Renal pelvis (tissue), 4 donors: ENCODE measurements around the gene NXPE3. TPM values are rescaled to one million over a fixed set of nuclear protein-coding genes. Genes with fewer than 3 reads are reported as not detected.
A peak's percentile ranks its signal among the peaks of the same experiment; 100 is the strongest.

ENCODE experiments used
- DNase-seq: peaks from one replicate; pipeline ENCODE4 v3.0.0-alpha.2; 2013
- polyA plus RNA-seq, 3 donors: library from polyadenylated mRNA; unstranded; fragments of 120-200 nt; gene quantifications; one replicate each; pipeline ENCODE4 v1.2.1, GENCODE V29; 2013; ENCODE audit not compliant: insufficient read length in 3 of 3

The NXPE3 gene
- polyA plus RNA-seq, 3 donors: 6.4 to 7.5 (median 7.1) TPM

GRCh38 chr3:101827211-101828174 is 48.5 kb downstream of the NXPE3 start:
- DNase-seq: peak; percentile 80

- DNase-seq: no peak
These were observed 49.3 kb downstream of the NXPE3 start for GRCh38 chr3:101828276-101828675.

- no peak for DNase-seq
These were observed 49.9 kb downstream of the NXPE3 start for GRCh38 chr3:101828691-101829436.

- DNase-seq: no peak
These were observed 50.4 kb downstream of the NXPE3 start for GRCh38 chr3:101829437-101829830.

GRCh38 chr3:101829874-101830273 is 50.9 kb downstream of the NXPE3 start:
- DNase-seq: no peak

- no peak for DNase-seq
These were observed 54.5 kb downstream of the NXPE3 start for GRCh38 chr3:101833446-101833974.

- no peak for DNase-seq
These were observed 56.7 kb downstream of the NXPE3 start for GRCh38 chr3:101835676-101836075.

- no peak for DNase-seq
These were observed 57.1 kb downstream of the NXPE3 start for GRCh38 chr3:101836160-101836559.

- no peak for DNase-seq
These were observed 57.9 kb downstream of the NXPE3 start for GRCh38 chr3:101836652-101837598.

GRCh38 chr3:101838691-101839090 is 59.7 kb downstream of the NXPE3 start:
- no peak for DNase-seq

GRCh38 chr3:101840066-101840465 is 61.1 kb downstream of the NXPE3 start:
- DNase-seq: no peak

- no peak for DNase-seq
These were observed 63.4 kb downstream of the NXPE3 start for GRCh38 chr3:101842245-101842934.

- DNase-seq: no peak
These were observed 63.9 kb downstream of the NXPE3 start for GRCh38 chr3:101842935-101843330.

GRCh38 chr3:101845425-101845824 is 66.4 kb downstream of the NXPE3 start:
- no peak for DNase-seq

GRCh38 chr3:101846709-101847108 is 67.7 kb downstream of the NXPE3 start:
- DNase-seq: no peak

GRCh38 chr3:101847328-101847727 is 68.3 kb downstream of the NXPE3 start:
- DNase-seq: no peak

- no peak for DNase-seq
These were observed 69.3 kb downstream of the NXPE3 start for GRCh38 chr3:101848326-101848725.

GRCh38 chr3:101848754-101849713 is 70.0 kb downstream of the NXPE3 start, which contains the start of gene NFKBIZ:
NFKBIZ (plus strand) TSS chr3:101849514; CDS start chr3:101849629, 115 bp downstream.
- DNase-seq: peak; percentile 92

GRCh38 chr3:101849714-101850245 is 70.8 kb downstream of the NXPE3 start:
- DNase-seq: no peak
